Measurements from ENCODE around the gene CD74. TPM values are rescaled to one million over a fixed set of nuclear protein-coding genes. Genes with fewer than 3 reads are reported as not detected.
A peak's percentile ranks its signal among the peaks of the same experiment; 100 is the strongest.

Gene CD74
- total and polyA plus RNA-seq, 10 of the 15 experiments (the other 5 are each of a cell fraction or from before 2014, with no cell fraction given) = 1,387 to 11,063 (median 3,922) TPM

GRCh38 chr5:150400316-150401075 is 12.2 kb downstream of the CD74 start (continued):
- TF ChIP-seq TARDBP (IDR thresholded peaks at IDR 0.05; ENCODE audit: borderline replicate concordance) (peak; percentile 72; the same call in 1 of the 2 replicates), USF2 (IDR thresholded peaks at IDR 0.05; ENCODE audit: borderline replicate concordance, low read depth, low read length) (no peak), MTA2 (IDR thresholded peaks at IDR 0.05; ENCODE audit: low read depth) (no peak), ZBED1 (IDR thresholded peaks at IDR 0.05; ENCODE audit: borderline replicate concordance) (peak; percentile 89), MTA3 (IDR thresholded peaks at IDR 0.05; ENCODE audit: borderline replicate concordance, low read length) (no peak), IRF5 (IDR thresholded peaks at IDR 0.05; ENCODE audit: borderline replicate concordance) (no peak), RELA (IDR thresholded peaks at IDR 0.05; ENCODE audit: borderline replicate concordance, partially characterized antibody) (no peak), MXI1 (IDR thresholded peaks at IDR 0.05; ENCODE audit: low read depth, low read length) (no peak), ZNF687 (IDR thresholded peaks at IDR 0.05) (no peak), E2F8 (IDR thresholded peaks at IDR 0.05; ENCODE audit: low read depth, partially characterized antibody) (peak; percentile 59), ASH2L (IDR thresholded peaks at IDR 0.05; ENCODE audit: borderline replicate concordance, low read depth) (no peak), SMC3 (IDR thresholded peaks at IDR 0.05; ENCODE audit: borderline replicate concordance, low read length) (no peak), ESRRA (IDR thresholded peaks at IDR 0.05; ENCODE audit: low read length) (no peak), SREBF2 (IDR thresholded peaks at IDR 0.05; ENCODE audit: low read length) (no peak), DPF2 (IDR thresholded peaks at IDR 0.05) (peak; percentile 25; the same call in 1 of the 2 replicates), PAX5 (IDR thresholded peaks at IDR 0.05; ENCODE audit: borderline replicate concordance, low read depth, low read length) (peak; percentile 46), USF1 (IDR thresholded peaks at IDR 0.05; ENCODE audit: borderline replicate concordance, extremely low read length, insufficient read depth, low read depth, low read length) (no peak), STAT1 (conservative IDR thresholded peaks at IDR 0.05) (no peak), SMARCA5 (IDR thresholded peaks at IDR 0.05) (0 out of 2 replicates have a peak, but pooled peaks have one; percentile 16)

Measured in GM12878 (cell line).